A549 (cell line): ENCODE measurements around the gene FBN2. TPM values are rescaled to one million over a fixed set of nuclear protein-coding genes. Genes with fewer than 3 reads are reported as not detected.
A peak's percentile ranks its signal among the peaks of the same experiment; 100 is the strongest.

Experiments
- ATAC-seq, 2 experiments: fragments of 200-7000 bp in 1 of 2; fragments of >200 bp in 1 of 2; cut with Nextera tagmentation in 1 of 2; cut with Tn5 transposase in 1 of 2; 3 replicates each; pipeline versions ENCODE4 v1.8.0 to v1.9.1; 2018 to 2020; ENCODE audit warnings: mild to moderate bottlenecking in 1 of 2, moderate library complexity in 1 of 2
- CTCF ChIA-PET: fragments of 300-600 bp; sonication (Branson Sonifier 250); formaldehyde crosslinking; extraction: SDS; loops from one replicate; lab custom pipeline; 2021; ENCODE audit warnings: antibody characterized with exemption, inconsistent platforms; lab: Yijun Ruan, JAX
- POLR2A ChIA-PET: fragments of 350-600 bp; formaldehyde crosslinking; extraction: SDS; loops from one replicate; lab custom pipeline; 2021; ENCODE audit warnings: antibody characterized with exemption, inconsistent platforms; lab: Yijun Ruan, JAX
- DNase-seq, 2 experiments: peaks; one replicate each; pipeline versions ENCODE4 v3.0.0 to v3.0.0-alpha.2; 2011 to 2016; ENCODE audit warnings: low read depth in 1 of 2, low spot score in 1 of 2
- FAIRE-seq: peaks from 2 replicates; lab custom pipeline; 2011; peaks lifted over from hg19 to GRCh38; lab: Jason Lieb, UNC
- H3K27ac ChIP-seq, 2 experiments: fragments of >200 bp; sonication (Bioruptor Twin); formaldehyde crosslinking; 3 replicates each; pipeline ENCODE4 v1.5.1; 2016 to 2017
- H3K4me1 ChIP-seq: fragments of >200 bp; sonication (Bioruptor Twin); formaldehyde crosslinking; 3 replicates; pipeline ENCODE4 v1.6.1; 2016
- H3K4me2 ChIP-seq: fragments of >200 bp; sonication (Bioruptor Twin); formaldehyde crosslinking; 3 replicates; pipeline ENCODE4 v1.6.1; 2016
- H3K4me3 ChIP-seq: fragments of >200 bp; sonication (Bioruptor Twin); formaldehyde crosslinking; 3 replicates; pipeline ENCODE4 v1.5.1; 2016
- H3K9me3 ChIP-seq: fragments of >200 bp; sonication (Bioruptor Twin); formaldehyde crosslinking; 3 replicates; pipeline ENCODE4 v1.6.1; 2016
- BHLHE40 ChIP-seq: IDR thresholded peaks from 2 replicates; pipeline ENCODE4 v1.6.1; 2012; ENCODE audit warnings: low read depth, low read length, inconsistent platforms
- CBX8 ChIP-seq: fragments of 200-600 bp; sonication (generic); IDR thresholded peaks from 2 replicates; pipeline ENCODE4 v1.6.1; 2016
- CHD4 ChIP-seq: fragments of 200-600 bp; sonication (generic); IDR thresholded peaks from 2 replicates; pipeline ENCODE4 v1.6.1; 2016; ENCODE audit warnings: antibody characterized with exemption, mild to moderate bottlenecking, borderline replicate concordance
- EHF ChIP-seq: fragments of 250-450 bp; sonication (Bioruptor Pico); IDR thresholded peaks from 2 replicates; pipeline ENCODE4 v1.5.0; 2020; ENCODE audit warnings: mild to moderate bottlenecking
- EHMT2 ChIP-seq: fragments of 200-600 bp; sonication (generic); IDR thresholded peaks from 2 replicates; pipeline ENCODE4 v1.6.1; 2016; ENCODE audit warnings: antibody characterized with exemption, low read depth, mild to moderate bottlenecking, moderate library complexity
- FOSB ChIP-seq: fragments of 250-450 bp; sonication (Bioruptor Pico); IDR thresholded peaks from 2 replicates; pipeline ENCODE4 v1.5.0; 2020; ENCODE audit warnings: mild to moderate bottlenecking, moderate library complexity
- FOSL2 ChIP-seq, 2 experiments: fragments of 450-650 bp in 1 of 2; fragments of >200 bp in 1 of 2; sonication (Bioruptor Twin) in 1 of 2; formaldehyde crosslinking; IDR thresholded peaks; 2 replicates each; pipeline versions ENCODE4 v1.5.0 to v1.6.1; 2016 to 2020; ENCODE audit warnings: mild to moderate bottlenecking in 1 of 2, moderate library complexity in 1 of 2
- HEYL ChIP-seq: fragments of 250-450 bp; sonication (Bioruptor Pico); IDR thresholded peaks from 2 replicates; pipeline ENCODE4 v1.8.0; 2021; ENCODE audit warnings: mild to moderate bottlenecking, moderate library complexity
- HOXA7 ChIP-seq: fragments of 250-450 bp; sonication (Bioruptor Pico); IDR thresholded peaks from 2 replicates; pipeline ENCODE4 v1.5.0; 2020; ENCODE audit warnings: mild to moderate bottlenecking, moderate library complexity
- JUNB ChIP-seq: fragments of >200 bp; sonication (Bioruptor Twin); formaldehyde crosslinking; IDR thresholded peaks from 2 replicates; pipeline ENCODE4 v1.6.1; 2016
- MAFK ChIP-seq: fragments of 450-650 bp; IDR thresholded peaks from 2 replicates; pipeline ENCODE4 v1.6.1; 2014; ENCODE audit not compliant: partially characterized antibody
- MYC ChIP-seq: IDR thresholded peaks from 2 replicates; pipeline ENCODE4 v1.6.1; 2012; ENCODE audit warnings: mild to moderate bottlenecking, inconsistent platforms, low read length, improper control_type of control experiment, borderline replicate concordance
- NPAS2 ChIP-seq: fragments of 250-450 bp; sonication (Bioruptor Pico); IDR thresholded peaks from 2 replicates; pipeline ENCODE4 v1.8.0; 2022; ENCODE audit warnings: mild to moderate bottlenecking, moderate library complexity, borderline replicate concordance
- PBX3 ChIP-seq: IDR thresholded peaks from 2 replicates; pipeline ENCODE4 v1.6.1; 2012
- POLR2AphosphoS2 ChIP-seq: conservative IDR thresholded peaks from 2 replicates; pipeline ENCODE4 v1.6.1; 2012; ENCODE audit warnings: low read length, improper control_type of control experiment, inconsistent platforms
- SMC3 ChIP-seq: fragments of >200 bp; sonication (Bioruptor Twin); formaldehyde crosslinking; IDR thresholded peaks from 3 replicates; pipeline ENCODE4 v1.6.1; 2018; ENCODE audit warnings: inconsistent platforms
- TFCP2L1 ChIP-seq: fragments of 250-450 bp; sonication (Bioruptor Pico); IDR thresholded peaks from 2 replicates; pipeline ENCODE4 v1.5.0; 2021; ENCODE audit warnings: mild to moderate bottlenecking
- USF2 ChIP-seq: fragments of 450-650 bp; IDR thresholded peaks from 2 replicates; pipeline ENCODE4 v1.6.1; 2014; ENCODE audit warnings: antibody characterized with exemption
- ZSCAN20 ChIP-seq: fragments of 250-450 bp; sonication (Bioruptor Pico); IDR thresholded peaks from 2 replicates; pipeline ENCODE4 v1.8.0; 2022; ENCODE audit warnings: mild to moderate bottlenecking, moderate library complexity
- WGBS: methylation state at CpG from one replicate; pipeline ENCODE4 v1.1.6; 2017; ENCODE audit errors: missing lambda C conversion rate; 5-methylcytosine and 5-hydroxymethylcytosine counted together
- polyA plus RNA-seq, 4 experiments: library from polyadenylated mRNA; depleted of rRNA in 3 of 4; stranded (reverse); fragments of >200 nt; fragmentation: RNase III in 1 of 4; extraction: RNeasy Plus Mini Kit Qiagen cat#74134 plus additional on column Dnase treatment in 1 of 4; gene quantifications; 2 replicates in 3 of 4; 3 replicates in 1 of 4; pipeline ENCODE4 v1.2.3, GENCODE V29; 2011 to 2017
- TF ChIP-seq, protein P1 (sequence below): fragments of >200 bp; sonication (Bioruptor Twin); formaldehyde crosslinking; IDR thresholded peaks from 3 replicates; pipeline ENCODE4 v1.5.1; 2016
- TF ChIP-seq, protein P2 (sequence below): fragments of 250-450 bp; sonication (Bioruptor Pico); IDR thresholded peaks from 2 replicates; pipeline ENCODE4 v1.5.0; 2021; ENCODE audit warnings: mild to moderate bottlenecking, moderate library complexity, borderline replicate concordance

FBN2 gene
- polyA plus RNA-seq, 2 of the 4 experiments (the other 2 are of a cell fraction): 22.2 to 22.7 TPM

- POLR2A ChIA-PET: no interaction called here
- Histone ChIP-seq H3K27ac (no peak overlapping the region), H3K4me2 (no peak overlapping the region), H3K4me1 (peaks cover 6% of the 10 kb centered on the region; the same call in 1 of the 3 replicates)
- DNase-seq (peak in 1 of 2 experiments; percentile 9), FAIRE-seq (no peak)
- CTCF ChIA-PET: no interaction called here
- no peak for TF ChIP-seq USF2
- no peak for TF ChIP-seq FOSB (CRISPR knock-in tag)
- no peak for TF ChIP-seq SMC3
- TF ChIP-seq, all 56 proteins: peak for 0
- H3K9me3 ChIP-seq: no peaks in the 10 kb centered on the region
- 0 out of 6 replicates have a peak, but pooled peaks of 1 of the 2 experiments have one; percentile 43 for ATAC-seq
- no peak overlapping the region for H3K4me3 ChIP-seq
Observed at GRCh38 chr5:128304088-128304487, 234.0 kb downstream of the FBN2 start.

DNA sequence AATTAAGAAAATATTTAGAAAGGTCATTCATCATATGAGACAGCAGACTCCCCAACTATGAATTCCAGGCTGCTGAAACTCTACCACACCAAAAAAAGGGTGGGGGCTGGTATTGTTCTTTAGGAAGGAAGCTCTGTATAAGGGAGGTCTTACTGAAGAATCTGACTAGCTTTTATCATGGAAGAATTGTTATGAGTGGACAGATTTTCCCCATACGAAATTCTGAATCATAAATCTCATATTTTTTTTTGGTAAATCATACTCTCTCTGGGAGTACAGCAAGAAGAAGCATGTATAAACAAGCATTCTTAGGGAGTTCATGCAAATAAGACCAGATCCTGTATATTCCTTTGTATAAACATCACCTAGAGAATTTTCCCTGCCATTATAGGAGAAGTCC lies 234.5 kb downstream of the FBN2 start:
- DNase-seq (no peak), FAIRE-seq (no peak), ATAC-seq (no peak)
- Histone ChIP-seq H3K4me3 (no peak overlapping the region), H3K9me3 (no peaks in the 10 kb centered on the region), H3K4me2 (no peak overlapping the region), H3K27ac (no peak overlapping the region), H3K4me1 (peaks cover 6% of the 10 kb centered on the region; the same call in 1 of the 3 replicates)
- ChIA-PET CTCF (no interaction called here), POLR2A (no interaction called here)
- TF ChIP-seq EHF (CRISPR knock-in tag) (no peak), BHLHE40 (no peak), TFCP2L1 (no peak), FOSB (CRISPR knock-in tag) (no peak), HEYL (CRISPR knock-in tag) (no peak), EHMT2 (no peak), MAFK (no peak), PBX3 (no peak), HOXA7 (CRISPR knock-in tag) (no peak), POLR2AphosphoS2 (no peak), USF2 (no peak), FOSL2 (IDR thresholded peaks at IDR 0.05) (no peak), FOSL2 (CRISPR knock-in tag; IDR thresholded peaks at IDR 0.05) (no peak), CHD4 (no peak), CBX8 (no peak), JUNB (no peak), MYC (no peak), NPAS2 (CRISPR knock-in tag) (no peak), ZSCAN20 (no peak)
- TF ChIP-seq, protein P1, sequence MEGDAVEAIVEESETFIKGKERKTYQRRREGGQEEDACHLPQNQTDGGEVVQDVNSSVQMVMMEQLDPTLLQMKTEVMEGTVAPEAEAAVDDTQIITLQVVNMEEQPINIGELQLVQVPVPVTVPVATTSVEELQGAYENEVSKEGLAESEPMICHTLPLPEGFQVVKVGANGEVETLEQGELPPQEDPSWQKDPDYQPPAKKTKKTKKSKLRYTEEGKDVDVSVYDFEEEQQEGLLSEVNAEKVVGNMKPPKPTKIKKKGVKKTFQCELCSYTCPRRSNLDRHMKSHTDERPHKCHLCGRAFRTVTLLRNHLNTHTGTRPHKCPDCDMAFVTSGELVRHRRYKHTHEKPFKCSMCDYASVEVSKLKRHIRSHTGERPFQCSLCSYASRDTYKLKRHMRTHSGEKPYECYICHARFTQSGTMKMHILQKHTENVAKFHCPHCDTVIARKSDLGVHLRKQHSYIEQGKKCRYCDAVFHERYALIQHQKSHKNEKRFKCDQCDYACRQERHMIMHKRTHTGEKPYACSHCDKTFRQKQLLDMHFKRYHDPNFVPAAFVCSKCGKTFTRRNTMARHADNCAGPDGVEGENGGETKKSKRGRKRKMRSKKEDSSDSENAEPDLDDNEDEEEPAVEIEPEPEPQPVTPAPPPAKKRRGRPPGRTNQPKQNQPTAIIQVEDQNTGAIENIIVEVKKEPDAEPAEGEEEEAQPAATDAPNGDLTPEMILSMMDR: no peak
- TF ChIP-seq, protein P2, sequence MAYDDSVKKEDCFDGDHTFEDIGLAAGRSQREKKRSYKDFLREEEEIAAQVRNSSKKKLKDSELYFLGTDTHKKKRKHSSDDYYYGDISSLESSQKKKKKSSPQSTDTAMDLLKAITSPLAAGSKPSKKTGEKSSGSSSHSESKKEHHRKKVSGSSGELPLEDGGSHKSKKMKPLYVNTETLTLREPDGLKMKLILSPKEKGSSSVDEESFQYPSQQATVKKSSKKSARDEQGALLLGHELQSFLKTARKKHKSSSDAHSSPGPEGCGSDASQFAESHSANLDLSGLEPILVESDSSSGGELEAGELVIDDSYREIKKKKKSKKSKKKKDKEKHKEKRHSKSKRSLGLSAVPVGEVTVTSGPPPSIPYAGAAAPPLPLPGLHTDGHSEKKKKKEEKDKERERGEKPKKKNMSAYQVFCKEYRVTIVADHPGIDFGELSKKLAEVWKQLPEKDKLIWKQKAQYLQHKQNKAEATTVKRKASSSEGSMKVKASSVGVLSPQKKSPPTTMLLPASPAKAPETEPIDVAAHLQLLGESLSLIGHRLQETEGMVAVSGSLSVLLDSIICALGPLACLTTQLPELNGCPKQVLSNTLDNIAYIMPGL (CRISPR knock-in tag): no peak
- WGBS: 53% methylated on average over 1 of the region's 1 CpG
